HepG2 (cell line): ENCODE results near the gene PIP5KL1. TPM values are rescaled to one million over a fixed set of nuclear protein-coding genes. Genes with fewer than 3 reads are reported as not detected.

Source experiments
- ATAC-seq: fragments of 200-7000 bp; cut with Tn5 transposase; 3 replicates; pipeline ENCODE4 v1.9.1; 2020; ENCODE audit warnings: mild to moderate bottlenecking, moderate library complexity
- BruUV-seq: library from RNA; stranded (reverse); fragments of 400-500 nt; replicated peaks from 2 replicates; lab custom pipeline; 2021; lab: Mats Ljungman, UMichigan
- CTCF ChIA-PET: fragments of 300-600 bp; formaldehyde crosslinking; extraction: SDS; loops from one replicate; lab custom pipeline; 2021; ENCODE audit warnings: low total read pairs, inconsistent platforms, low intra/inter-chr PET ratio; lab: Yijun Ruan, JAX
- POLR2A ChIA-PET: fragments of 350-600 bp; sonication (Branson Sonifier 250); formaldehyde crosslinking; loops from one replicate; lab custom pipeline; 2020; ENCODE audit warnings: antibody characterized with exemption, inconsistent platforms; lab: Yijun Ruan, JAX
- DNase-seq: peaks from one replicate; pipeline ENCODE4 v3.0.0-alpha.2; 2015; ENCODE audit warnings: low spot score
- FAIRE-seq: peaks from 3 replicates; lab custom pipeline; 2011; peaks lifted over from hg19 to GRCh38; lab: Jason Lieb, UNC
- H2AFZ ChIP-seq: one replicate; pipeline ENCODE4 v1.6.1; 2011; ENCODE audit warnings: low read length, inconsistent platforms
- H3K27ac ChIP-seq: fragments of 300-600 bp; 3 replicates; pipeline ENCODE4 v1.8.0; 2011; ENCODE audit warnings: mixed run types, mild to moderate bottlenecking, mixed read lengths, low read length, inconsistent platforms; ENCODE audit not compliant: insufficient read depth; ENCODE audit errors: extremely low read length
- H3K27me3 ChIP-seq, 2 experiments: fragments of 200-600 bp in 1 of 2; 2 replicates in 1 of 2; 3 replicates in 1 of 2; pipeline versions ENCODE4 v1.6.0 to v1.8.0; 2011; ENCODE audit warnings: low read length in 2 of 2, mild to moderate bottlenecking in 2 of 2, moderate library complexity in 2 of 2, inconsistent platforms in 1 of 2; ENCODE audit not compliant: insufficient read depth in 2 of 2, control insufficient read depth in 1 of 2
- H3K36me3 ChIP-seq, 2 experiments: fragments of 200-600 bp in 1 of 2; replicated peaks in 1 of 2; 2 replicates in 1 of 2; 3 replicates in 1 of 2; pipeline versions ENCODE4 v1.5.1 to v1.8.0; 2011; ENCODE audit warnings: low read length in 2 of 2, inconsistent platforms in 1 of 2; ENCODE audit not compliant: insufficient read depth in 2 of 2, control insufficient read depth in 1 of 2
- H3K4me1 ChIP-seq: 2 replicates; pipeline ENCODE4 v1.5.1; 2012; ENCODE audit warnings: low read length, inconsistent platforms; ENCODE audit not compliant: insufficient read depth
- H3K4me2 ChIP-seq: 2 replicates; pipeline ENCODE4 v1.6.0; 2011; ENCODE audit warnings: low read depth, low read length, inconsistent platforms
- H3K4me3 ChIP-seq, 3 experiments: fragments of 200-600 bp in 1 of 3; sonication (generic), shearing (Covaris generic) in 1 of 3; replicated peaks in 1 of 3; 2 replicates each; pipeline ENCODE4 v1.5.1; 2011 to 2016; ENCODE audit warnings: low read length in 3 of 3, inconsistent platforms in 2 of 3, low read depth in 2 of 3, mild to moderate bottlenecking in 2 of 3, control low read depth in 1 of 3, mixed read lengths in 1 of 3; ENCODE audit not compliant: insufficient read depth in 1 of 3
- H3K79me2 ChIP-seq: one replicate; pipeline ENCODE4 v1.6.1; 2011; ENCODE audit warnings: low read length, inconsistent platforms; ENCODE audit not compliant: insufficient read depth
- H3K9ac ChIP-seq: 2 replicates; pipeline ENCODE4 v1.6.0; 2011; ENCODE audit warnings: mild to moderate bottlenecking, low read depth, low read length, inconsistent platforms; ENCODE audit not compliant: insufficient read depth
- H3K9me3 ChIP-seq: 2 replicates; pipeline ENCODE4 v1.5.1; 2012; ENCODE audit warnings: mild to moderate bottlenecking, low read length
- H4K20me1 ChIP-seq: 2 replicates; pipeline ENCODE4 v1.6.0; 2011; ENCODE audit warnings: inconsistent platforms, mild to moderate bottlenecking, low read length, moderate library complexity; ENCODE audit not compliant: insufficient read depth
- BRD4 ChIP-seq: sonication (generic); formaldehyde crosslinking; IDR thresholded peaks from 2 replicates; pipeline ENCODE4 v1.4.0; 2020; ENCODE audit warnings: missing genetic modification reagents
- CBX2 ChIP-seq, 2 experiments: fragments of 200-600 bp in 1 of 2; sonication (generic); formaldehyde crosslinking in 1 of 2; IDR thresholded peaks; 2 replicates each; pipeline versions ENCODE4 v1.7.0 to v1.8.1; 2018 to 2022; ENCODE audit warnings: low read depth in 2 of 2, low read length in 1 of 2, mild to moderate bottlenecking in 1 of 2, missing genetic modification reagents in 1 of 2
- FOSL2 ChIP-seq: sonication (generic); formaldehyde crosslinking; IDR thresholded peaks from 2 replicates; pipeline ENCODE4 v1.4.0; 2020; ENCODE audit warnings: missing genetic modification reagents
- FOXC1 ChIP-seq: sonication (generic); formaldehyde crosslinking; IDR thresholded peaks from 2 replicates; pipeline ENCODE4 v1.8.0; 2022; ENCODE audit warnings: mild to moderate bottlenecking, missing genetic modification reagents, borderline replicate concordance
- HNRNPUL1 ChIP-seq: fragments of 200-400 bp; formaldehyde crosslinking; IDR thresholded peaks from 2 replicates; pipeline ENCODE4 v1.6.1; 2017; ENCODE audit warnings: low read depth, mild to moderate bottlenecking, low read length, moderate library complexity
- MED8 ChIP-seq: sonication (generic); formaldehyde crosslinking; IDR thresholded peaks from 2 replicates; pipeline ENCODE4 v1.8.1; 2023; ENCODE audit warnings: mild to moderate bottlenecking, missing genetic modification reagents; ENCODE audit not compliant: insufficient replicate concordance
- NPAS2 ChIP-seq: sonication (generic); formaldehyde crosslinking; IDR thresholded peaks from 2 replicates; pipeline ENCODE4 v1.8.0; 2022; ENCODE audit warnings: mild to moderate bottlenecking, missing genetic modification reagents, borderline replicate concordance
- RFXAP ChIP-seq: sonication (generic); formaldehyde crosslinking; IDR thresholded peaks from 2 replicates; pipeline ENCODE4 v1.4.0; 2020; ENCODE audit warnings: missing genetic modification reagents, borderline replicate concordance
- STAG1 ChIP-seq: sonication (generic); formaldehyde crosslinking; IDR thresholded peaks from 2 replicates; pipeline ENCODE4 v1.4.0; 2020; ENCODE audit warnings: missing genetic modification reagents
- ZC3H4 ChIP-seq: sonication (generic); formaldehyde crosslinking; IDR thresholded peaks from 2 replicates; pipeline ENCODE4 v1.4.0; 2020; ENCODE audit warnings: missing genetic modification reagents, borderline replicate concordance
- ZNF431 ChIP-seq: sonication (generic); formaldehyde crosslinking; IDR thresholded peaks from 2 replicates; pipeline ENCODE4 v1.9.0; 2022; ENCODE audit warnings: missing genetic modification reagents, low read depth, mild to moderate bottlenecking, borderline replicate concordance
- ZNF570 ChIP-seq: sonication (generic); formaldehyde crosslinking; IDR thresholded peaks from 2 replicates; pipeline ENCODE4 v1.4.0; 2020; ENCODE audit warnings: mild to moderate bottlenecking, missing genetic modification reagents, borderline replicate concordance
- ZNF704 ChIP-seq: sonication (generic); formaldehyde crosslinking; IDR thresholded peaks from 2 replicates; pipeline ENCODE4 v1.8.1; 2023; ENCODE audit warnings: mild to moderate bottlenecking, inconsistent platforms, moderate library complexity, missing genetic modification reagents, borderline replicate concordance
- ZNF761 ChIP-seq: sonication (generic); formaldehyde crosslinking; conservative IDR thresholded peaks from 2 replicates; pipeline ENCODE4 v1.4.0; 2020; ENCODE audit warnings: mild to moderate bottlenecking, missing genetic modification reagents
- WGBS: methylation state at CpG from one replicate; pipeline ENCODE4 v1.1.6; 2017; ENCODE audit warnings: low lambda C conversion rate; 5-methylcytosine and 5-hydroxymethylcytosine counted together
- in situ Hi-C: cut with HindIII; loops from 2 replicates; pipeline ENCODE4 v1.10.0; 2017; ENCODE audit warnings: low pct_unique_long_range_greater_than_20kb; ENCODE audit not compliant: extremely low pct_ligation_motif_present
- intact Hi-C: fragments of 100-400 bp; cut with micrococcal nuclease; formaldehyde crosslinking; loops from one replicate; pipeline ENCODE4 v1.10.0; 2022; ENCODE audit not compliant: unreplicated experiment
- polyA plus RNA-seq, 8 experiments: library from polyadenylated mRNA; depleted of rRNA in 3 of 8; stranded (reverse) in 7 of 8; unstranded in 1 of 8; fragments of >200 nt; fragmentation: Illumina TruSeq in 4 of 8; extraction: Trizol in 4 of 8; gene quantifications; 2 replicates each; pipeline versions ENCODE4 v1.2.1 to v1.2.3, GENCODE V29; 2011 to 2016; ENCODE audit warnings: low read depth in 4 of 8, missing spikeins in 1 of 8, mixed read lengths in 1 of 8; ENCODE audit not compliant: insufficient read depth in 1 of 8
- total RNA-seq, 5 experiments: library from RNA; depleted of rRNA; stranded (reverse); fragments of >200 nt; fragmentation: Illumina TruSeq; extraction: Trizol; gene quantifications; 2 replicates each; pipeline ENCODE4 v1.2.3, GENCODE V29; 2016; ENCODE audit warnings: low read depth in 1 of 5

Gene PIP5KL1
- total and polyA plus RNA-seq, 2 of the 13 experiments (the other 11 are each of a cell fraction or from before 2014, with no cell fraction given) = 0.20 to 0.49 TPM

DNA sequence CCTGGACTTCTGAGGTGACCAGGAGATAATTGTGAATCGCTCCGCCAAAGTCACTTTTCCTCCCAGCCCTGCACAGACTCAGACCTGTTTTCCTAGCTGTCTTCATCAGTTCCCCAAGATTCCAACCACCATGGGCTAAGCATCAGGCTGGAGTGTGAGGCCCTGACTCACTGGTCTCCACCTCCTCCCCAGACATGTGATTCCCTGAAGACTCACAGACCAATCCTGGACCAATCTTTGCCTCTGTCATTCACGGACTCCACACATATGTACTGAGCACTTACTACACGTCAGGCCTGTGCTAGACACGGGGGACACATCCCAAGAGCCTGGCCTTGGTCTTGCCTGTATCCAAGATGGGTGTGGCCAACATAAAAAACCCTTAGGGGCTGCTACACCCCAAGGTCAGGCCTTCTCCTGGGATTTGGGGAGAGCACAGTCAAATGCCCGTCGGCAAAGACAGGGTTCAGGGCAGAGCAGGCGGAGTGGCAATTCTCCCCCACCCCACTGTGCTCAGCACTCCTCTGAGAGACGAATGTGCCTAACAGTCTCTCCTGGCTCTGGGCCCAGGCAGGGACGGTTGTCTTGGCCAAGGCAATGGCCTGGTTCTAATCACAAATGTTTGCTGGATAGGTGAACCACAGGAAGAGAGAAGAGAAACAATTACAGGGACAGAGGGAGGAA, 38.3 kb upstream of the PIP5KL1 start (continued):
- TF ChIP-seq CBX2 (IDR thresholded peaks at IDR 0.05; ENCODE audit: low read depth, low read length) (no peak), CBX2 (CRISPR knock-in tag; IDR thresholded peaks at IDR 0.05; ENCODE audit: low read depth) (no peak)

- ATAC-seq (no peak; the same call in 2 of the 3 replicates), FAIRE-seq (no peak), DNase-seq (no peak)
- Histone ChIP-seq H3K9me3 (no peaks in the 10 kb centered on the region), H3K36me3 (peaks cover 1 to 5% of the 10 kb centered on the region in 2 experiments; a peak in 2 of 5 replicates), H3K27ac (no peak overlapping the region), H3K4me2 (no peak overlapping the region), H3K79me2 (peaks cover 91% of the 10 kb centered on the region), H4K20me1 (no peaks in the 10 kb centered on the region), H2AFZ (no peak overlapping the region), H3K27me3 (no peaks in the 10 kb centered on the region), H3K4me3 (no peak overlapping the region), H3K9ac (no peak overlapping the region), H3K4me1 (peaks cover 68% of the 10 kb centered on the region)
- CTCF ChIA-PET = interaction anchor here (0.7 kb wide), 1 partner anchor 67 kb away, joined by 4 read pairs; no protein-coding TSS in a partner anchor
- POLR2A ChIA-PET = interaction anchor here (0.7 kb wide), 1 partner anchor 21 kb away, joined by 3 read pairs; no protein-coding TSS in a partner anchor
- WGBS = 88% methylated on average over 3 of the region's 3 CpGs
- BruUV-seq = no TSS peak
- peak; percentile 13; the same call in 1 of the 2 replicates for TF ChIP-seq STAG1
- TF ChIP-seq RFXAP (CRISPR knock-in tag) = no peak
- TF ChIP-seq FOSL2 = peak; percentile 90
- in situ Hi-C loops (no loop called here), intact Hi-C loops (no loop called here)
Measured at GRCh38 chr9:127968042-127968441, 37.5 kb upstream of the PIP5KL1 start.

GRCh38 chr9:127967151-127967809, 36.7 kb upstream of the PIP5KL1 start:
- BruUV-seq = no TSS peak
- Histone ChIP-seq H3K27ac (no peak overlapping the region), H3K4me1 (peaks cover 62% of the 10 kb centered on the region), H3K4me3 (no peak overlapping the region), H3K4me2 (no peak overlapping the region), H3K79me2 (peaks cover 89% of the 10 kb centered on the region), H4K20me1 (no peaks in the 10 kb centered on the region), H3K27me3 (no peaks in the 10 kb centered on the region), H3K9me3 (no peaks in the 10 kb centered on the region), H3K36me3 (peaks cover 1 to 5% of the 10 kb centered on the region in 2 experiments; a peak in 2 of 5 replicates), H3K9ac (no peak overlapping the region), H2AFZ (no peak overlapping the region)
- ChIA-PET POLR2A (no interaction called here), CTCF (interaction anchor here (0.7 kb wide), 1 partner anchor 68 kb away, joined by 4 read pairs; no protein-coding TSS in a partner anchor)
- in situ Hi-C loops = no loop called here
- intact Hi-C loops = no loop called here
- ATAC-seq = no peak
- no peak for DNase-seq
- FAIRE-seq = no peak
- WGBS = 89% methylated on average over 1 of the region's 9 CpGs
- TF ChIP-seq HNRNPUL1 (no peak), MED8 (CRISPR knock-in tag) (no peak), ZNF431 (no peak), ZNF570 (CRISPR knock-in tag) (no peak), ZNF704 (CRISPR knock-in tag) (no peak), BRD4 (no peak), NPAS2 (CRISPR knock-in tag) (no peak), FOXC1 (CRISPR knock-in tag) (no peak), ZC3H4 (CRISPR knock-in tag) (no peak), ZNF761 (CRISPR knock-in tag) (no peak)
